ENCODE results near the gene MAP1LC3A.

DNA sequence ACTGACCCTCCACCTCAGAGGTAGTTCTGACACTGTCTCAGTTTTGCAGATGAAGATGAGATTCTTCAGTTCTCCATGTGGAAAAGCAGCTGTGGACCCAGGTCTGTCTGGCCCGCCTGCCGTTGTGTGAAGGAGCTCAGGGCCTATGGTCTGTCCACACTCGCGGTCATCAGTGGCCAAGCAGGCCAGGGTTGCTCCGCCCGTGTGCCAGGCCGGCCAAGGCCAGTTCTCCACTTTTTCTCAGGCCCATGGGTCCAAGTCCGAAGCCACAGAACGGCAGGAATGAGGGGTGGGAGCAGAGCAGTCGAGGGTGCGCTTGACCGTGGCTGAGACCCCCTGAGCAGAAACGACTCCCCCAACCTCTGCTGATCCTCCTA lies 8.6 kb upstream of the MAP1LC3A start:
- TF ChIP-seq JUND (IDR thresholded peaks at IDR 0.05) (no peak), RAD21 (IDR thresholded peaks at IDR 0.05) (no peak), EGR1 (IDR thresholded peaks at IDR 0.05; ENCODE audit: low read depth in 2 of 2) (no peak), SP1 (IDR thresholded peaks at IDR 0.05) (no peak), TAF1 (conservative IDR thresholded peaks at IDR 0.05) (no peak), REST (IDR thresholded peaks at IDR 0.05) (no peak), YY1 (IDR thresholded peaks at IDR 0.05) (no peak), FOXA1 (IDR thresholded peaks at IDR 0.05) (no peak), NR2F2 (IDR thresholded peaks at IDR 0.05) (no peak), FOXA2 (IDR thresholded peaks at IDR 0.05) (no peak)
- TF ChIP-seq, protein P1, sequence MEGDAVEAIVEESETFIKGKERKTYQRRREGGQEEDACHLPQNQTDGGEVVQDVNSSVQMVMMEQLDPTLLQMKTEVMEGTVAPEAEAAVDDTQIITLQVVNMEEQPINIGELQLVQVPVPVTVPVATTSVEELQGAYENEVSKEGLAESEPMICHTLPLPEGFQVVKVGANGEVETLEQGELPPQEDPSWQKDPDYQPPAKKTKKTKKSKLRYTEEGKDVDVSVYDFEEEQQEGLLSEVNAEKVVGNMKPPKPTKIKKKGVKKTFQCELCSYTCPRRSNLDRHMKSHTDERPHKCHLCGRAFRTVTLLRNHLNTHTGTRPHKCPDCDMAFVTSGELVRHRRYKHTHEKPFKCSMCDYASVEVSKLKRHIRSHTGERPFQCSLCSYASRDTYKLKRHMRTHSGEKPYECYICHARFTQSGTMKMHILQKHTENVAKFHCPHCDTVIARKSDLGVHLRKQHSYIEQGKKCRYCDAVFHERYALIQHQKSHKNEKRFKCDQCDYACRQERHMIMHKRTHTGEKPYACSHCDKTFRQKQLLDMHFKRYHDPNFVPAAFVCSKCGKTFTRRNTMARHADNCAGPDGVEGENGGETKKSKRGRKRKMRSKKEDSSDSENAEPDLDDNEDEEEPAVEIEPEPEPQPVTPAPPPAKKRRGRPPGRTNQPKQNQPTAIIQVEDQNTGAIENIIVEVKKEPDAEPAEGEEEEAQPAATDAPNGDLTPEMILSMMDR (IDR thresholded peaks at IDR 0.05; ENCODE audit: low read depth, low read length, missing input control): no peak

Measured in liver (tissue), 3 donors.